Left lobe of liver (tissue), 2 donors: ENCODE measurements around the gene NFATC2. TPM values are rescaled to one million over a fixed set of nuclear protein-coding genes. Genes with fewer than 3 reads are reported as not detected.

Source experiments
- ATAC-seq: fragments of 200-7000 bp; cut with Tn5 transposase; one replicate; pipeline ENCODE4 v1.9.1; 2020; ENCODE audit warnings: mild to moderate bottlenecking, moderate library complexity
- DNase-seq: peaks from one replicate; pipeline ENCODE4 v3.0.0-alpha.2; 2020; ENCODE audit warnings: low spot score
- total RNA-seq: library from RNA; stranded (reverse); gene quantifications from one replicate; pipeline ENCODE4 v1.2.1, GENCODE V29; 2021
- donor health status: DM: no; HTN: no; CAD: no; lungs with moderate emphysema.
- donor health status: DM: no; HTN: yes; CAD: no.

Gene NFATC2
- total RNA-seq, 1 donor from 2014 or later = 4.6 TPM

DNA sequence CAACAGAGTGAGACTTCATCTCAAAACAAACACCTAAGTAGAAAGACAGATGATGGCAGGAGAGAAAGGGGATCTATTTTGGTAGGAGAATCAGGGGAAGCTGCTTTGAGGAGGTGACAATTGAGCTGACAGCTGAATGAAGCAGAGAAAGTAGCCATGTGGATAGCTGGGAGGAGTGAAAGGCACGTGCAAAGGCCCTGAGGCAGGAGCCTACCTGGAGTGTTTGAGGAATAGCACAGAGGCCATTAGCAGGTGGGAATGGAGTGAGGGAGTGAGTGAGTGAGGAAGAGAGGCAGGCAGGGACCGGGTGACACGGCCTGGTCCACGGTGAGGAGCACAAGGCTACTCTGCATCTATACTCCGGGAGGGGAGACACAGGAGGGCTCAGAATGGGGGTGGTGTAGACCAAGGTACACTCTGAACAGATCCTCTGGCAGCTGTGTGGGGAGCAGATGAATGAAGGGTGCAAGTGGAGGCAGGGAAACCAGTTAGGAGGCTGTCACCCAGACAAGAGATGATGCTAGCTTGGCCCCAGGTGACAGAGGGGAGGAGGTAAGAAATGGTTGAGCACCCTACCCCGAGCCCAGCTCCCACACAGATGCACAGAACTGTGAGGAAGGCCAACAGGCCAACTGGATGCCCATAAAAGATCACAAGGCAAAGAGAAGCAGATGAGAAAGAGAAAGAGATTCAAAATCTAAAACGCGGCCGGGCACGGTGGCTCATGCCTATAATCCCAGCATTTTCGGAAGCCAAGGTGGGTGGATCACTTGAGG is 43.6 kb downstream of the NFATC2 start:
- no peak for DNase-seq
- ATAC-seq = no peak

DNA sequence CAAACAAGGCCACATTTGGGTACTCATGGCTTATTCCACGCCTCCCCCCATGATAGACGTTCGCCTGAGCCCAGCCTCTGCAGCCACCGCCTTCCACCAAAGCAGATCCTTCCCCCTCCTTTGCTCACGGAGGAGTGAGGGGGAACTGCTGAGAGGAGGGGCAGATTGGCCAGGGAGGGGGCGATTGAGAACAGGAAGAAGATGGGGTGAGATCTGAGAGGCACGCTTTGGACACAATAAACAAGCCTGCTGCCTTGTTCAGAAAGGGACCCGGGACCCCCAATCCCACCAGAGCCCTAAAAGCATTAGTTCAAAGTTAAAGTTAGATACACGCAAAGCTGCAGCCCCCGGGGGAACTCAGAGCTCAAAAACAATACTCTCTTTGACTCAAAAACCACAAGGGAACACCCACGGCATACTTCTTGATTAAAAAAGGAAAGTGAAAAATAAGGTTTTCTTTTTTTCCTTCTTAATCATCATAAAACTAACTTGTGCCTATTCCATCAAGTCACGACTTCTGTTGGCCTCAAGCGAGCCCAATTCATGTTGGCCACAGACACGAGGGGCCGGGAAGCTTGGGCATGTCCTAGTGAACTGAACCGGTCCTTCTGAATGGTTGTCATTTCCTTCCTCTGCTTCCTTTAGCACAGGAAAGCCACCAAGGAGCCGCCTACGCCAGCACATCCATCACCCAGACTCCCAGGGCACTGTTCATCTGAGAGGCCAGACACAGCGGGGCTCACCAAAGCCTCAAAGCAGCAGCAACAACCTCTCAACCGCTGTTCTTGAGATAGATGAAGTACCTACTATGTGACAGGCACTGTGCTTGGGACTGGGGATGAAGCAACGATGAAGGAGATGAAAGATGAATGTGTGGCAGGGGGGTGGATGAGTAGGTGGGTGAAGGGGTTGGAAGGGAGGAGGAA is 44.7 kb downstream of the NFATC2 start:
- no peak for DNase-seq
- peak; percentile 55 for ATAC-seq

DNA sequence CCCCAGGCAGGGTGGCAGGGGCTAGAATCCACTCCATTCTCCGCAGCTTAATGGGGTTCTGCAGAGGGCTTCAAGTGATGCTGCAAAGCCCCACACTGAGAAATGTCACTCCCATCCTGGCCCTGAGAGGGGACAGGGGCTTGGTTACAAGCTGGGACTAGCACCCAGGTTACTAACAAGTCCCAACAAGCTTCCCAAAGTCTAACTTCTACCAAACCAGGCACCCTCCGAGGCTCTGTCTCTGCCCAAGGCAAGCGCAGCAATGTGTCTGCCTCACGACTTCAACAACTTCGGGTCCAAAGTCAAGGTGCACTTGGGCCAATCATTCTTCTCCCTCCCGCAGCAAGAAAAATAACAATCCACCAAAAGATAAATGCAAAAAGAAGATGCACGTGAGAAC is 45.6 kb downstream of the NFATC2 start:
- ATAC-seq (no peak), DNase-seq (no peak)

DNA sequence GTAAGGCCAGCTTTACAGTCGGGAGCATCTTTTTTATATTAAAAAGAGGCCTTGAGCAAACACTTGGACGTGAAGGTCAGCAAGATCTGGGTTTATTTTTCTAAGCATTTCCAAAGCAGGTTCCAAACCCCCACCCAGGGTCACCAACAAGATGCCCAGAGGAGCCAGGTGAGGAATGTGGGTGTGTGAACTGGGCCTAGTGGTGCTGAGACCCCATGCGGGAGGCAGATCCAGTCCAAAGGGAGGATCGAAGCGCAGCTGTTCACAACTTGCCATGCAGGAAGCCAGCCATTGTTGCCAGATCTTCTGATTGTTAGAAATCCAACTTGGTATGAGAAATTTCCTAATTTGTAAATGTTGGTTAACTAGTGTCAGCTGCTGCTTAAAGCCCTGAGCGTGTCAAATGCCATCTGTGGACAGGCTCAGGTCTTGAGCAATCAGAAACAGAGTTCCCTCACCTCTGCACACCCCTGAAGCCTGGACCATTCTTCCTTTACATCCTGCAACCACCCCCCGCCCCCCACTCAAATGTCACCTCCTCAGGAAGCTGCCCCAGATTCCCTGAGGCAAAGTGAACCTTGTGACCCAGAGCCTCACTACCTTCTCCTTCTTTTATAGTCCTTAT is 46.5 kb downstream of the NFATC2 start:
- no peak for DNase-seq
- no peak for ATAC-seq

DNA sequence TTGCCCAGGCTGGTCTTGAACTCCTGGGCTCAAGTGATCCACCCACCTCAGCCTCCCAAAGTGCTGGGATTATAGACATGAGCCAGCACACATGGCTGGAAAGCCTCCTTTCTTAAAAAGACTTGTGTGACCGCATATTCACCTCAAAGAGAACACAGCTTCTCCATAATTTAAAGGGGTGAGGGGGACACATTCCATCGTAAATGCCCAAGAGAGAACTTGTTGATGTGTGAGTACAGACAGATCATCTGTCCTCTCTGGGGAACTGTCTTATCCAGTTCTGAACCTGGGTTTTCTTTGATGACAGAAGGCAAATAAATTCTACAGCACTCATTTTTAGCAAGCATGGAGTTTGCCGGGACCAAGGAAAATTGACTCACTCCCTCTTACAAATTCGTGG is 47.2 kb downstream of the NFATC2 start:
- no peak for ATAC-seq
- no peak for DNase-seq

DNA sequence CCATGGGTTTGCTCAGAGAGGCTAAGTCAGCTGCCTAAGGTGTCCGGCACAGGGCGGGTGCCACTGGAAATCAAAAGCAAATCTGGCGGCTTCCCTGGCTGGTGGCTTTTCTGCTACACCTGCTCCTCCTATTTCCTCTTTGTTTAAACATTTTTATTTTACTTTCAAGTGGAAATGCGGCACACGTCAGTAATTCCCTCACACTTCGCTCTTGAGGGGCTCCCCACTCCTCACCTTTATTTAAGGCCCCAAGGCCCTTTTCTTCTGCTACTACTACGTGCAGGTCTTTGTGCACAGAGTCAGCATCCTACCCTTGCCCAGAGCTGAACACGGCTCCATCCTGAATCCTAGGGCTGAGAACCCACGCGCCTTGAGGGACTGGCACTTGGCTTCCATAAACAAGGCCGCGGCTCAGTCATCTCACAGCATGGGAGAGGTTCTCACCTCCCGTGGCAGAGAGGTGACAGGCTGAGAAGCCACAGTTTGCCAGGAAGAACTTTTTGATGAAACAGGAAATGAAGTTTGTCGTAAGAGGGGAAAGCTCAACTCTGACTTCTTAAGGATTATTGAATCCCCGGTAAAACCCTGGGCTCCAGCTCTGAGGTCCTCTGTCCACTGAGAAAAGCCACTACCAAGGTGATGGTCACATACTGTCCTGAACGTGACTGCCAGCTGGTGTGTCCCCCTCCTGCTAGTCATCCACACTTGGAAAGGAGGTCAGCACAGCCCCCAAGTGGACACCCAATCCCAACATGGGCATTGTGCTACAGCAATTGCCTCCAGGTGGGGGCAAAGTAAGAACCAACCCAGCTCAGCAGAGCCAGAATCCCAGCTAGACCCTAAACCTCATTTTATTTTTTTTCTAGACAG is 48.0 kb downstream of the NFATC2 start:
- DNase-seq (no peak), ATAC-seq (no peak)

DNA sequence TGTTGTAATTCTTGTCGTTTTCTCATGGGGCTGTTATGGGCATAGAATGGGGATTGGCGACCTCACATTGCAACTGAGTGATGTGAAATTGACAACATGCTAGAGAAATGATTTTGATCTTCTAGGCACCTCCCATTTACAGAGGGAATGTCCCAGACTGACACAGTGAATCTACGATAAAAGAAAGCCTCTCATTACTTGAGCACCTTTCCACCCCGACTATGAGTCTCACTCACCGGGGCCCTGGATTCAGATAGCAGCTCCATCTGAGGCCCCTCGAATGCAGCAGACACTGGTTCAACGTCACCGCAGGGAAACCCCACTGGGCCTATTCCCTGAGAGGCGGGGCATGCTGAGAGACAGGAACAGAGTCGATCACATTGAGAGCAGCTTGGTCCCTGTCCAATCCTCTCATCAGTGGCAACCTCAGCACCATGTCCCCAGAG is 49.1 kb downstream of the NFATC2 start:
- ATAC-seq (no peak), DNase-seq (no peak)

DNA sequence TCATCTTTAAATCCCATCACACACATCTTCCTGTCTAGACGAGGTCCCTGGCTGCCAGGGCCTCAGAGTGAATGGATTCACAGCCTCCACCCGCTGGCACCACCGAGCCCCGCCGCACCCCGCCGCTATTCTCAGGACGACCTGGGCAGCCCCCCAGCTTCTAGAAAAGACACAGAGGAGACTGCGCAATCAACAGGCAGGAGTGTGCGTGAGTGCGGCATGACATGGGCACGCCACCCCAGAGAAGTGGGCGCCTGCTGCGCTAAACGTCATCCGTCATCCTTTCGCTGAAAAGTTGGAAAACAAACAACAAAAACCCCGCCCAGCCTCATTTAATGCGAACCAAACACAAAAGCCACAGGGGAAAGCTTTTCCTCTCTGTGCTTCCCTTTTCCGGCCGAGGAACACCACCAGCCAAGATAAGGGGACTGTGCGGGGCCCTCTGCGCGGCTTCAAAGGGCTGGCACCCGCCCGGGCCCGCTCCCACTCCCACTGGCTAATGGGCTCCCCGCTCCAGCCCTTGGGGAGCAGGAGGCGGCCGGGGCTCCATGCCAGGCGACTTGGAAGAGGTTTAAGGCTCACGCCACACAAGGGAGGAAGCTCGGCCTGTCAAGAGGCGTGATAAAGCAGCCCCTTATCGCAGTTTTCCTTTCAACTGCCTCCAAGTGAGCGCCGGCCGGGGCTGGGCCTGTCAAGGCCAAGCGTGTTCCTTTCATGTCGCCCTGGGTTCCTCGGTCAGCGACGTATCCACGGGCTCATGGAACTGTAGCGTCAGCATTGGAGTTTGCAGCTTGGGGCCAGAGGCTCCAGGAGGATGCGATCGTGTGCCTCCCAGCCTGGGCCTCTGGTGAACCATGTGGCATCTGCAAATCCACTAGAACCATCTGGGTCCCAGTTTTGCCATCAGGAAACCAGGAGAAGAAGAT is 50.1 kb downstream of the NFATC2 start:
- peak; percentile 70 for ATAC-seq
- DNase-seq = peak; percentile 50

DNA sequence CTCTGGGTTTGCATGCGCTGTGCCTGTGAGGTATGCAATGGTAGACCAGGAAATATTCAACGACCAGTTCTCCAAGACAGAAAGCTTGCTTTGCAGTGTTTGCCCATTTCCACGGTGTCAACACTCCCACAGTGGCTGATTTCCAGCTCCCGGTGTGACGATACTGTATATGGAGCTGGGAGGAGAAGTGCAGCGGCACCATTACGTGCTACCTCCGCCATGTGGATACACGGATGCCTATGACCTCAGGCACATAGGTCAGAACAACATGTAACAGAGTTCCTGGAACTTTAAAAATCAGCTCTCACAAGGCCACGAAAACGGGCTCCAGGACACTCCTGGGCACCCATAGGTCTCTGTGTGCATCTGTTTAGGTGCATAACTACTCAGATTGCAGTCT is 51.1 kb downstream of the NFATC2 start:
- DNase-seq (no peak), ATAC-seq (no peak)

DNA sequence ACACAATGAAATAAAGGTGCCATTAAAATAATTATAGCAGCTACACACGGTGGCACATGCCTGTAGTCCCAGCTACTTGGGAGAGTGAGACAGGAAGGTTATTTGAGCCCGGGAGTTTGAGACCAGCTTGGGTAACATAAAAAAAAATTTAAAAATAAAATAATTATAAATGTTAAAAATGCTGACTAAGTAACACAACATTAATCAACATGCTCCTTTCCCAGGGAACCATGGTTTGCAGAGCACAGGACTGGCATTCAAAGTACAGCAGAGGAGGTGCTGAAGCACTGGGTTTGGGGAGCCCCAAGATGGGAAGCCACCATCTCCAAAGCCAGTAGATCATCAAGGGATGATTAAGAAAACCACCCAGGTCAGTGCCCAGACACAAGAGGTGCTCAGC is 51.9 kb downstream of the NFATC2 start:
- ATAC-seq (no peak), DNase-seq (no peak)

DNA sequence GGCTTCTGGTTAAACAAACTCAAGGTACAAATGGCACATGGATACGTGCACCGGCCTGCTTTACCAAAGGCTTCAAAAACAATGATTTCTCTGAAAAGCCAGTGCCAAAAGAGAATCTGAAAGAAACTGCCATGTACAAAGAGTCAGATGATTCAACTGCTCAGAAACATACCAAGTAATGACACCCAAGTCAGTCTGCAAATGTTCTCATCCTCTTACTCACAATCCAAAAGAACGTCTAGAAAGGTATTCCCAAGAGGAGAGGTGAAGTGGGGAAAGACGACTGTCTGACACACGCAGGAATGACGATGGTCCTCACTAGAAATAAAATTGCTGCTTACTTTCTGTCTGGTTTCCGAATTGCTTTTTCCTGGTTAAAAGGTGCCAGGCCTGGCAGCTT is 52.9 kb downstream of the NFATC2 start:
- DNase-seq (no peak), ATAC-seq (no peak)

DNA sequence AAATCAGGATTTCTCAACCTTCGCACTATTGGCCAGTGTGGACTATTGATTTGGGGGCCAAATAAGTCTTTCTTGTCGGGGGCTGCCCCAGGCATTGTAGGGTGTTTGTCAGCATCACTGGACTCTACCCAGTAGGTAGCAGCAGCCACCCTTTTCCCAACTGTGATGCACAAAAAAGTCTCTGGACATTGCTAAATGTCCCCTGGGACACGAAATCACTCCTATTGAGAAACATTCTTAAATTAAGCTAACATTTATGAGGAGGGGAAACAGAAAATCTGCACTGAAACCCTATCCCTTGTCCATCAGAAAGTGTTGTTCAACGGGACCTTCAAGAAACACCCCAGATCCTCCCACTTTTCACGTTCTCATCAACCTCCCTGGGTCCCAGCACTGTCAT is 54.2 kb downstream of the NFATC2 start:
- no peak for ATAC-seq
- no peak for DNase-seq

DNA sequence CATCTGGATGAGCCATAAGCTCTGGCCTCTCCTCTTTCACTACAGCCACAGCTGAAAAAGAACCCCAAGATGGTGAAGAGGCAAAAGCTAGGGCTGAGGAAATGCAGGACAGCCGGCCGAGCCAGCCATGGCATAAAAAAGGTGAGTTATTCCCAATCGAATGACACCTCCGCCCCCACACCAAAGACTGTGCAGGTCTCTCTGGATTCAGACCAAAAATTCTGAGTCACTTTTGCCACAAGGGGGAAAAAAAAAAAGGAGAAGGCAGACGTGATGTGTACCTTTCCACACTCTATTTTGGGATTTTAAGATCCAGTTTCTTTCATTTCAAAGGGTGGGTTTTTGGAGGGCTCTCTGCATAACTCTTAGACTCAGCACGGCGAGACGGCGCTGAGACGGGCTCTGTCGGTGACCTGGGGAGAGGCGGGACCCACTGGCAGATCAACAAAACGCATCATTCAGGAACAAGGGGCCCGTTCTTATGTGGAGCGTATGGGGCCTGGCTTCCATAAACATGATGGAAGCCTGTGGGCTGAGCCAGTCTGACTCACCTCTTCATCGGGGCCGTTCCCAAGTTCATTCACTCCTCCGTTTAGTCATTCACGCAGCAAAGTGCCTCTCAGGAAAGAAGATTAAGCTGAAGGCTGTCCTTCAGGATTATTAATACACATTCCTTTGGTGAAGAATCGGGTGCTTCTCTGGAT is 54.8 kb downstream of the NFATC2 start:
- no peak for ATAC-seq
- DNase-seq = no peak

DNA sequence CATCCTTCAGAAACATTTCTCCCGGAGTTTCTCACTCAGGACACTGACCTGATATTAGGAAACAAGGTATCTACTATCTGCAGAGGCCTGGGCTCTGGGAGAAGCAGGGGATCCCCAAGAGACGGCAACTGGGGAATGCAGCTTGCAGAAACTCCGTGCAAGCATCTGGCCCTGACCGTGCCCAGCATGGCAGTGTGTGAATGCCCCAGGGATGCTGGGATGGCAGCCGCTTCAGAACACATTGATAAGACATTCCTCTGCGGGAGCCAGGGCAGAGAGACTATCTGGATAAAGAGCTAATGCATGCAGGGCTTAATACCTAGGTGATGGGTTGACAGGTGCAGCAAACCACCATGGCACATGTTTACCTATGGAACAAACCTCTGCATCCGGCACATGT is 55.4 kb downstream of the NFATC2 start:
- ATAC-seq (no peak), DNase-seq (no peak)

DNA sequence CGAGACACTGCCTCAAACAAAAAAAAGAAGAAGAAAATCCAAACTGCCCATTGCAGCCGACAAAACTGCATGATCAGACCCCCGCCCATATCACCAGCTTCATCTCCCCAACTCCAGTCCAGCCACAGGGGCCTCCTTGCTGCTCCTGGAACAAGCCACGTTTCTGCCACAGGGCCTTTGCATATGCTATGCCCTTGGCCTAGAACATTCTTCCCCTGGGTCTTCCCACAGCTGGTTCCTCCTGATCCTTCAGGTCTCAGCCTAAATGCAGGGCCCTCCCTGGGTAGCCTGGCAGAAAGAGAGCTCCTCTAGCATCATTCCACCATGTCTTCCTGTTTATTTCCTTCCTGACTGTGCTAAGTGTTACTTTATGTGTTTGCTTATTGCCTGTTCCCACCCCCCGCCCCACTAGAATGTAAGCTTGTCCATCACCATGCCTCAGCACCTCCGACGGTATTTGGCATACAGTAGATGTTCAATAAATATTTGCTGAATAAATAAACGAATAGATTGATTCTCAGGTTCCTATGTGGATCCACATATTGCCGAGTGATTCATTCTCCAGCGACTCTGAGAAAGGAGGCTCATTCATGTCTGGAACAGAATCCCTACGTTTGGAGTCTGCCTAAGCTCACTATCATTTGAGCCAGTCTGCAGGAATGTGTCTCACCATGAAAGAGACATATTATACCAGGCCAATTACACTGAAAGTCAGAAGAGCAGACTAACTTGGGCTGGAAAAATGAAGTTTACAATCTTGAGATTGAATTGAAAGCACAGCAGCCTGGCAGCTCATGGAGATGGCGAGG is 56.1 kb downstream of the NFATC2 start:
- ATAC-seq (no peak), DNase-seq (no peak)

DNA sequence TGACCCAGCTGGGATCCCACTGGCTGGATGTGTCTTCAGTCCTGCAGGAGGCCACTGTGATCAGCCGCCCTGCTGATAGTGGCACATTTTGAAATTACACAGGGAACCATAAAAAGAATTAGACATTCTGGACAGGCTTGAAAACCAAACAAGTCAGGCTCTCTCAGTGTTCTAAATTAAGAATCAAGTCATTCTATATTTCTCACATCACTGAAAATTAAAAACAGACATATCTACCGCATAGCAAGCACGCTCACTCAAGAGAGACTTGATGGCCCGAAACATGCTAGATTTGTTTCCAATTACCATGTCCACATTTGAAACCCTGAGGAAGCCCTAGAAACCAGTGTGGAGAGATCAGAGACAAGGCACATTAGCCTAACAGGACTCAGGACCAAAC is 57.7 kb downstream of the NFATC2 start:
- no peak for DNase-seq

DNA sequence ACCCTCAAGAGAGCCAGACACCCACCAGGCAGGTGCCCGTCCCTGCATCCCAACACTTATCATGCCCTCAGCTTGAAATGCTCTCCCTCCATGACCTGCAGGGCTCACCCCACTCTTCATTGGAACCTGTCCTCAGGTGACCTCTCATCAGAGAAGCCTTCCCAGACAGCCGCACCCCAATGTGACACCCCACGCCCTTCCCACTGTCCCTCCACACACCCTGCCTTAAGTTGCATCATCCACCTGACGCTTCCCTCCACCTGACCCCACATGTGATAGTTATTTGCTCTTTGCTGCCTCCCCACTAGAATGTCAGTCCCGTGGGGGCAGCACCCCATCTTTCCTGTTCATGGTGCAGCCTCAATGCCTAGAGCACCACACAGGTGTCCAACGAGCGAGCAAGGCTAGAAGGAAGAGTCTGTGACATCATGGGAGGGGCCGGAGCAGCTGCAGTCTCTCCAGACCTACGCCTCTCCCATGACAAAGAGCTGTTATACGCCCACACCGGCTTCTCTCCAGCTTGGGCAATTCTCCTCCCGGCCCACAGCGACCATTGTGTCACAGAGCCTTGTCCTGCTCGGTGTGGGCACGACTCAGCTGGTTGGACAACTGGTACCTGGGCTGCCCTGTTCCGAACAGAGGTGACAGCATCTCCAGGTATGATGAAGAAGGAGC is 58.2 kb downstream of the NFATC2 start:
- DNase-seq = no peak

More for the DNA sequence above, 57.7 kb downstream of the NFATC2 start:
- ATAC-seq = no peak

More for the DNA sequence above, 58.2 kb downstream of the NFATC2 start:
- ATAC-seq = no peak
